Endothelial cell of umbilical vein (primary cell): ENCODE results near the gene CEP19. TPM values are rescaled to one million over a fixed set of nuclear protein-coding genes. Genes with fewer than 3 reads are reported as not detected.

ENCODE experiments used
- BruUV-seq: library from RNA; stranded (reverse); fragments of 400-500 nt; replicated peaks from 2 replicates; lab custom pipeline; 2021; lab: Mats Ljungman, UMichigan
- CTCF ChIA-PET: fragments of 300-600, 350-600 bp; sonication (Branson Sonifier 250); formaldehyde crosslinking; loops from one replicate; lab custom pipeline; 2021; ENCODE audit warnings: antibody characterized with exemption, inconsistent platforms; lab: Charles Lee
- POLR2A ChIA-PET: fragments of 300-600, 350-600 bp; sonication (Branson Sonifier 250); formaldehyde crosslinking; loops from one replicate; lab custom pipeline; 2021; ENCODE audit warnings: antibody characterized with exemption, inconsistent platforms; lab: Charles Lee
- DNase-seq: peaks from one replicate; pipeline ENCODE4 v3.0.0-alpha.2; 2011; ENCODE audit warnings: low read depth, low spot score
- FAIRE-seq: peaks from 2 replicates; lab custom pipeline; 2011; peaks lifted over from hg19 to GRCh38; lab: Jason Lieb, UNC
- H2AFZ ChIP-seq: 2 replicates; pipeline ENCODE4 v1.6.0; 2012; ENCODE audit warnings: low read depth, low read length, control low read depth, inconsistent platforms
- H3K27ac ChIP-seq: 2 replicates; pipeline ENCODE4 v1.5.1; 2011; ENCODE audit warnings: low read depth, mild to moderate bottlenecking, control low read depth, low read length, moderate library complexity; ENCODE audit not compliant: insufficient read depth
- H3K27me3 ChIP-seq, 2 experiments: 2 replicates each; pipeline versions ENCODE4 v1.6.0 to v1.6.1; 2011; ENCODE audit warnings: low read length in 2 of 2, mixed read lengths in 1 of 2; ENCODE audit not compliant: control insufficient read depth in 2 of 2, insufficient read depth in 2 of 2
- H3K36me3 ChIP-seq, 2 experiments: 2 replicates in 1 of 2; 3 replicates in 1 of 2; pipeline ENCODE4 v1.5.1; 2011; ENCODE audit warnings: low read length in 2 of 2, mild to moderate bottlenecking in 1 of 2, moderate library complexity in 1 of 2; ENCODE audit not compliant: control insufficient read depth in 2 of 2, insufficient read depth in 2 of 2; ENCODE audit errors: extremely low read depth in 1 of 2
- H3K4me1 ChIP-seq: 3 replicates; pipeline ENCODE4 v1.5.1; 2011; ENCODE audit warnings: mild to moderate bottlenecking, low read length; ENCODE audit not compliant: control insufficient read depth, insufficient read depth; ENCODE audit errors: extremely low read depth
- H3K4me2 ChIP-seq: 2 replicates; pipeline ENCODE4 v1.6.1; 2011; ENCODE audit warnings: low read length, control low read depth, mixed read lengths; ENCODE audit not compliant: insufficient read depth
- H3K4me3 ChIP-seq, 3 experiments: fragments of 200-600 bp in 1 of 3; sonication (generic), shearing (Covaris generic) in 1 of 3; replicated peaks in 1 of 3; 2 replicates each; pipeline ENCODE4 v1.5.1; 2011 to 2016; ENCODE audit warnings: control low read depth in 3 of 3, low read length in 3 of 3, mild to moderate bottlenecking in 2 of 3, inconsistent platforms in 1 of 3, low read depth in 1 of 3, moderate library complexity in 1 of 3; ENCODE audit not compliant: insufficient read depth in 1 of 3
- H3K79me2 ChIP-seq: 2 replicates; pipeline ENCODE4 v1.6.0; 2012; ENCODE audit warnings: low read length, inconsistent platforms; ENCODE audit not compliant: control insufficient read depth, insufficient read depth
- H3K9ac ChIP-seq: replicated peaks from 2 replicates; pipeline ENCODE3; 2011; ENCODE audit warnings: low read length, control low read depth; ENCODE audit not compliant: insufficient read depth; ENCODE audit errors: extremely low read depth
- H3K9me1 ChIP-seq: replicated peaks from 3 replicates; pipeline ENCODE4 v1.6.0; 2011; ENCODE audit warnings: mild to moderate bottlenecking, low read length; ENCODE audit not compliant: control insufficient read depth, insufficient read depth; ENCODE audit errors: extremely low read depth
- H3K9me3 ChIP-seq: replicated peaks from 2 replicates; pipeline ENCODE4 v1.5.1; 2012; ENCODE audit warnings: low read length, inconsistent platforms; ENCODE audit not compliant: control insufficient read depth, insufficient read depth
- H4K20me1 ChIP-seq: replicated peaks from 2 replicates; pipeline ENCODE3; 2011; ENCODE audit warnings: mild to moderate bottlenecking, low read length; ENCODE audit not compliant: control insufficient read depth, insufficient read depth; ENCODE audit errors: extremely low read depth
- CTCF ChIP-seq, 2 donors: IDR thresholded peaks; 1 replicate in 1 of 2; 2 replicates in 1 of 2; pipeline ENCODE4 v1.5.1; 2011; ENCODE audit warnings: low read length in 2 of 2, mild to moderate bottlenecking in 2 of 2, moderate library complexity in 2 of 2, control low read depth in 1 of 2, inconsistent platforms in 1 of 2, low read depth in 1 of 2; ENCODE audit not compliant: insufficient read depth in 1 of 2; ENCODE audit errors: extremely low read depth in 1 of 2
- EZH2 ChIP-seq: IDR thresholded peaks from 2 replicates; pipeline ENCODE4 v1.6.1; 2012; ENCODE audit warnings: borderline replicate concordance, low read depth, mild to moderate bottlenecking, moderate library complexity, low read length, inconsistent platforms; ENCODE audit not compliant: severe bottlenecking
- FOS ChIP-seq: IDR thresholded peaks from 2 replicates; pipeline ENCODE4 v1.6.1; 2011; ENCODE audit warnings: mild to moderate bottlenecking, low read length, moderate library complexity, borderline replicate concordance; ENCODE audit not compliant: insufficient read depth
- GATA2 ChIP-seq: IDR thresholded peaks from 2 replicates; pipeline ENCODE4 v1.7.0; 2011; ENCODE audit warnings: low read depth, mild to moderate bottlenecking, moderate library complexity, mixed read lengths, low read length; ENCODE audit not compliant: insufficient read length, insufficient read depth
- MAX ChIP-seq: IDR thresholded peaks from 2 replicates; pipeline ENCODE4 v1.6.1; 2011; ENCODE audit not compliant: insufficient read depth, insufficient read length
- MYC ChIP-seq: IDR thresholded peaks from one replicate; pipeline ENCODE4 v1.6.1; 2011; ENCODE audit warnings: mild to moderate bottlenecking, low read depth, low read length
- POLR2A ChIP-seq: IDR thresholded peaks from 2 replicates; pipeline ENCODE4 v1.6.1; 2012; ENCODE audit warnings: low read depth, mild to moderate bottlenecking, control low read depth, low read length
- POLR2AphosphoS5 ChIP-seq: IDR thresholded peaks from 2 replicates; pipeline ENCODE4 v1.6.1; 2012; ENCODE audit warnings: low read depth, mild to moderate bottlenecking, control low read depth, low read length, moderate library complexity; ENCODE audit not compliant: insufficient read depth
- dilution Hi-C: fragments of 300-500 bp; cut with MboI; formaldehyde crosslinking; loops from one replicate; pipeline ENCODE4 v1.15.0; 2019; ENCODE audit warnings: low sequenced_read_pairs; ENCODE audit not compliant: extremely low pct_ligation_motif_present
- intact Hi-C: fragments of 100-400 bp; cut with micrococcal nuclease; formaldehyde crosslinking; loops from one replicate; pipeline ENCODE4 v1.10.0; 2022
- polyA plus RNA-seq, 4 experiments: library from polyadenylated mRNA; depleted of rRNA in 3 of 4; stranded (reverse) in 3 of 4; unstranded in 1 of 4; fragments of >200 nt; gene quantifications; 2 replicates each; pipeline versions ENCODE4 v1.2.1 to v1.2.3, GENCODE V29; 2011 to 2012; ENCODE audit warnings: missing spikeins in 1 of 4
- total RNA-seq: library from RNA; stranded (reverse); gene quantifications from 2 replicates; pipeline ENCODE4 v1.2.3, GENCODE V29; 2021

CEP19 gene
- total and polyA plus RNA-seq, 2 donors (not counting 3 experiments of a cell fraction or from before 2014, with no cell fraction given) = 0.87 to 1.6 TPM

GRCh38 chr3:196700801-196701200, 11.2 kb downstream of the CEP19 start:
- H3K4me1 ChIP-seq = no peaks in the 10 kb centered on the region
- ChIA-PET CTCF (no interaction called here), POLR2A (no interaction called here)
- H3K27ac ChIP-seq = no peak overlapping the region
- no peaks in the 10 kb centered on the region for H3K79me2 ChIP-seq
- no peaks in the 10 kb centered on the region for H4K20me1 ChIP-seq
- H3K36me3 ChIP-seq = no peaks in the 10 kb centered on the region
- TF ChIP-seq MYC (no peak), GATA2 (no peak), POLR2AphosphoS5 (no peak), MAX (no peak), POLR2A (no peak), EZH2 (no peak), FOS (no peak), CTCF (IDR thresholded peaks at IDR 0.05; ENCODE audit: extremely low read depth in 1 of 2, insufficient read depth in 1 of 2, low read depth in 1 of 2, low read length in 2 of 2) (no peak)
- intact Hi-C loops = no loop called here
- H3K27me3 ChIP-seq = peaks cover 0 to 3% of the 10 kb centered on the region in 2 experiments
- no peak overlapping the region for H3K4me2 ChIP-seq
- H3K4me3 ChIP-seq = no peak overlapping the region
- dilution Hi-C loops = no loop called here
- FAIRE-seq = no peak
- no peak overlapping the region for H2AFZ ChIP-seq
- no TSS peak for BruUV-seq
- H3K9me1 ChIP-seq = no peaks in the 10 kb centered on the region
- no peak for DNase-seq
- no peaks in the 10 kb centered on the region for H3K9me3 ChIP-seq
- H3K9ac ChIP-seq = no peak overlapping the region
